Kidney (tissue), 14 donors: Measurements from ENCODE around the gene ZNF839. TPM values are rescaled to one million over a fixed set of nuclear protein-coding genes. Genes with fewer than 3 reads are reported as not detected.

Source experiments
- DNase-seq, 5 donors: peaks; one replicate each; pipeline ENCODE4 v3.0.0-alpha.2; 2013 to 2020
- FAIRE-seq: peaks from 2 replicates; lab custom pipeline; 2012; peaks lifted over from hg19 to GRCh38; lab: Jason Lieb, UNC
- H3K27ac ChIP-seq, 2 donors: one replicate each; pipeline ENCODE4 v1.7.0; 2013; ENCODE audit warnings: low read depth in 2 of 2, low read length in 2 of 2, inconsistent platforms in 1 of 2
- H3K27me3 ChIP-seq: one replicate; pipeline ENCODE4 v1.7.1; 2013; ENCODE audit warnings: low read length, inconsistent platforms; ENCODE audit not compliant: control insufficient read depth, insufficient read depth
- H3K36me3 ChIP-seq, 3 donors: one replicate each; pipeline versions ENCODE4 v1.7.0 to v1.7.1; 2013; ENCODE audit warnings: low read length in 3 of 3, control low read depth in 1 of 3, inconsistent platforms in 1 of 3; ENCODE audit not compliant: insufficient read depth in 3 of 3, control insufficient read depth in 2 of 3
- H3K4me1 ChIP-seq, 3 donors: one replicate each; pipeline versions ENCODE4 v1.7.0 to v1.7.1; 2013; ENCODE audit warnings: low read length in 3 of 3, inconsistent platforms in 1 of 3, low read depth in 1 of 3; ENCODE audit not compliant: control insufficient read depth in 2 of 3, insufficient read depth in 2 of 3
- H3K4me3 ChIP-seq, 3 donors: one replicate each; pipeline versions ENCODE4 v1.7.0 to v1.8.1; 2013; ENCODE audit warnings: low read length in 3 of 3, control low read depth in 1 of 3, inconsistent platforms in 1 of 3
- H3K9ac ChIP-seq, 3 donors: one replicate each; pipeline versions ENCODE4 v1.7.0 to v1.7.1; 2013; ENCODE audit warnings: low read length in 3 of 3, control low read depth in 1 of 3, inconsistent platforms in 1 of 3
- H3K9me3 ChIP-seq, 3 donors: one replicate each; pipeline versions ENCODE4 v1.7.0 to v1.7.1; 2013; ENCODE audit warnings: low read length in 3 of 3, control low read depth in 1 of 3, inconsistent platforms in 1 of 3; ENCODE audit not compliant: control insufficient read depth in 2 of 3, insufficient read depth in 1 of 3
- intact Hi-C: fragments of 100-400 bp; cut with DNase I; formaldehyde crosslinking; loops from one replicate; pipeline ENCODE4 v1.11.1; 2022
- polyA plus RNA-seq: library from polyadenylated mRNA; stranded (reverse); fragments of 350-450 nt; fragmentation: Illumina TruSeq; extraction: RNeasy Lipid Tissue Mini Kit (QIAGEN cat#74804); gene quantifications from one replicate; pipeline ENCODE4 v1.2.3, GENCODE V29; 2014; ENCODE audit warnings: low read depth, low replicate concordance; ENCODE audit not compliant: insufficient read depth
- total RNA-seq: library from RNA; stranded (reverse); fragmentation: NEBNext Ultra II Directional; extraction: Animal tissue kit (Norgen Biotek cat#: 25700); gene quantifications from one replicate; pipeline ENCODE4 v1.2.1, GENCODE V29; 2021
- TF ChIP-seq, protein P1 (sequence below): IDR thresholded peaks from 3 replicates; pipeline ENCODE4 v1.5.1; 2012; ENCODE audit warnings: mild to moderate bottlenecking, moderate library complexity, borderline replicate concordance; ENCODE audit not compliant: insufficient read depth; ENCODE audit errors: extremely low read depth
- donor health status: control.
- donor health status: control.
- donor health status: control.
- donor health status: control.
- donor health status: control.
- donor health status: DM: yes; HTN: yes; CAD: no.
- donor health status: Normal renal cell carcinoma (clear cell type).

ZNF839 gene
- total and polyA plus RNA-seq, 2 donors from 2014 or later, result 7.8 to 15.8 TPM

- Histone ChIP-seq H3K27me3 (no peaks in the 10 kb centered on the region), H3K4me1 (peaks cover 0 to 20% (median 19%) of the 10 kb centered on the region in 3 donors), H3K9me3 (no peaks in the 10 kb centered on the region), H3K36me3 (no peaks in the 10 kb centered on the region), H3K4me3 (peak overlapping the region; percentile 14 to 84 (median 66)), H3K27ac (peak overlapping the region; percentile 74 to 75), H3K9ac (peak overlapping the region; percentile 2 to 64 (median 29))
- intact Hi-C loops, result no loop called here
- TF ChIP-seq, protein P1, sequence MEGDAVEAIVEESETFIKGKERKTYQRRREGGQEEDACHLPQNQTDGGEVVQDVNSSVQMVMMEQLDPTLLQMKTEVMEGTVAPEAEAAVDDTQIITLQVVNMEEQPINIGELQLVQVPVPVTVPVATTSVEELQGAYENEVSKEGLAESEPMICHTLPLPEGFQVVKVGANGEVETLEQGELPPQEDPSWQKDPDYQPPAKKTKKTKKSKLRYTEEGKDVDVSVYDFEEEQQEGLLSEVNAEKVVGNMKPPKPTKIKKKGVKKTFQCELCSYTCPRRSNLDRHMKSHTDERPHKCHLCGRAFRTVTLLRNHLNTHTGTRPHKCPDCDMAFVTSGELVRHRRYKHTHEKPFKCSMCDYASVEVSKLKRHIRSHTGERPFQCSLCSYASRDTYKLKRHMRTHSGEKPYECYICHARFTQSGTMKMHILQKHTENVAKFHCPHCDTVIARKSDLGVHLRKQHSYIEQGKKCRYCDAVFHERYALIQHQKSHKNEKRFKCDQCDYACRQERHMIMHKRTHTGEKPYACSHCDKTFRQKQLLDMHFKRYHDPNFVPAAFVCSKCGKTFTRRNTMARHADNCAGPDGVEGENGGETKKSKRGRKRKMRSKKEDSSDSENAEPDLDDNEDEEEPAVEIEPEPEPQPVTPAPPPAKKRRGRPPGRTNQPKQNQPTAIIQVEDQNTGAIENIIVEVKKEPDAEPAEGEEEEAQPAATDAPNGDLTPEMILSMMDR, result no peak
- DNase-seq, result peak in 2 of 5 donors; percentile 30 to 45
- no peak for FAIRE-seq
Observed at GRCh38 chr14:102317564-102318248, 1.8 kb upstream of the ZNF839 start.

GRCh38 chr14:102318781-102319276, 717 bp upstream of the ZNF839 start:
- Histone ChIP-seq H3K27me3 (no peaks in the 10 kb centered on the region), H3K4me3 (peak overlapping the region; percentile 77 to 90 (median 87)), H3K36me3 (no peaks in the 10 kb centered on the region), H3K9me3 (no peaks in the 10 kb centered on the region), H3K9ac (peak overlapping the region; percentile 85 to 98 (median 93)), H3K27ac (peak overlapping the region; percentile 89 to 96), H3K4me1 (peaks cover 0 to 20% (median 19%) of the 10 kb centered on the region in 3 donors)
- FAIRE-seq (no peak), DNase-seq (peak in 2 of 5 donors; percentile 9 to 67)
- intact Hi-C loops, result no loop called here
- TF ChIP-seq, protein P1, result no peak

GRCh38 chr14:102320033-102320660, 601 bp downstream of the ZNF839 start:
- Histone ChIP-seq H3K4me3 (peak overlapping the region; percentile 66 to 86 (median 73)), H3K27me3 (no peaks in the 10 kb centered on the region), H3K4me1 (peaks cover 0 to 19% (median 15%) of the 10 kb centered on the region in 3 donors), H3K9ac (peak overlapping the region; percentile 12 to 97 (median 55)), H3K9me3 (no peaks in the 10 kb centered on the region), H3K36me3 (no peaks in the 10 kb centered on the region), H3K27ac (peak overlapping the region; percentile 73 to 74)
- intact Hi-C loops, result no loop called here
- TF ChIP-seq, protein P1, result no peak
- FAIRE-seq (no peak), DNase-seq (peak; percentile 38 to 82 (median 57))
